Endothelial cell of umbilical vein (primary cell): ENCODE results near the gene HHATL.

ENCODE experiments used
- EZH2 ChIP-seq: IDR thresholded peaks from 2 replicates; pipeline ENCODE4 v1.6.1; 2012; ENCODE audit warnings: borderline replicate concordance, low read depth, mild to moderate bottlenecking, moderate library complexity, low read length, inconsistent platforms; ENCODE audit not compliant: severe bottlenecking
- FOS ChIP-seq: IDR thresholded peaks from 2 replicates; pipeline ENCODE4 v1.6.1; 2011; ENCODE audit warnings: mild to moderate bottlenecking, low read length, moderate library complexity, borderline replicate concordance; ENCODE audit not compliant: insufficient read depth
- GATA2 ChIP-seq: IDR thresholded peaks from 2 replicates; pipeline ENCODE4 v1.7.0; 2011; ENCODE audit warnings: low read depth, mild to moderate bottlenecking, moderate library complexity, mixed read lengths, low read length; ENCODE audit not compliant: insufficient read length, insufficient read depth
- JUN ChIP-seq: IDR thresholded peaks from 2 replicates; pipeline ENCODE4 v1.6.1; 2011; ENCODE audit warnings: borderline replicate concordance, low read depth; ENCODE audit not compliant: insufficient read length, insufficient read depth
- MYC ChIP-seq: IDR thresholded peaks from one replicate; pipeline ENCODE4 v1.6.1; 2011; ENCODE audit warnings: mild to moderate bottlenecking, low read depth, low read length
- POLR2A ChIP-seq: IDR thresholded peaks from 2 replicates; pipeline ENCODE4 v1.6.1; 2012; ENCODE audit warnings: low read depth, mild to moderate bottlenecking, control low read depth, low read length
- POLR2AphosphoS5 ChIP-seq: IDR thresholded peaks from 2 replicates; pipeline ENCODE4 v1.6.1; 2012; ENCODE audit warnings: low read depth, mild to moderate bottlenecking, control low read depth, low read length, moderate library complexity; ENCODE audit not compliant: insufficient read depth
- TF ChIP-seq, protein P1 (sequence below), 2 donors: IDR thresholded peaks; 1 replicate in 1 of 2; 2 replicates in 1 of 2; pipeline ENCODE4 v1.5.1; 2011; ENCODE audit warnings: low read length in 2 of 2, mild to moderate bottlenecking in 2 of 2, moderate library complexity in 2 of 2, control low read depth in 1 of 2, inconsistent platforms in 1 of 2, low read depth in 1 of 2; ENCODE audit not compliant: insufficient read depth in 1 of 2; ENCODE audit errors: extremely low read depth in 1 of 2
- TF ChIP-seq, protein P2 (sequence below): IDR thresholded peaks from 2 replicates; pipeline ENCODE4 v1.6.1; 2011; ENCODE audit not compliant: insufficient read depth, insufficient read length

DNA sequence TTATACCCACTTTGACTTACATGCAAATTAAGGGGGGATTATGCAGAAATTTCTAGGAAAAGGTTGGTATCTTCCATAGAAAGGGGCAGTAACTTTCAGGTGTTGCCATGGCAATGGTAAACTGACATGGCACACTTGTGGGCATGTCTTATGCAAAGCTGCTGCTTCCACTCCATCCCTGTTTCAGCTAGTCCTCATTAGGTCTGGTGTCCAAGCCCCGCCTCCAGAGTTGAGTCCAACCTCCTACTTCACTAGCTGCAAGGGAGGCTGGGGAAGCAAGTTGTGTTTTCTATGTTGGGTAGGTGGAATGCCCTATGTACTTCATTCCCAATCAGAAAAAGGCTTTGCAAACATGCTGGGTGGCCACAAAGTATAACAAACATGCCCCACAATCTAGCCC, 31.9 kb downstream of the HHATL start:
- TF ChIP-seq, protein P1, sequence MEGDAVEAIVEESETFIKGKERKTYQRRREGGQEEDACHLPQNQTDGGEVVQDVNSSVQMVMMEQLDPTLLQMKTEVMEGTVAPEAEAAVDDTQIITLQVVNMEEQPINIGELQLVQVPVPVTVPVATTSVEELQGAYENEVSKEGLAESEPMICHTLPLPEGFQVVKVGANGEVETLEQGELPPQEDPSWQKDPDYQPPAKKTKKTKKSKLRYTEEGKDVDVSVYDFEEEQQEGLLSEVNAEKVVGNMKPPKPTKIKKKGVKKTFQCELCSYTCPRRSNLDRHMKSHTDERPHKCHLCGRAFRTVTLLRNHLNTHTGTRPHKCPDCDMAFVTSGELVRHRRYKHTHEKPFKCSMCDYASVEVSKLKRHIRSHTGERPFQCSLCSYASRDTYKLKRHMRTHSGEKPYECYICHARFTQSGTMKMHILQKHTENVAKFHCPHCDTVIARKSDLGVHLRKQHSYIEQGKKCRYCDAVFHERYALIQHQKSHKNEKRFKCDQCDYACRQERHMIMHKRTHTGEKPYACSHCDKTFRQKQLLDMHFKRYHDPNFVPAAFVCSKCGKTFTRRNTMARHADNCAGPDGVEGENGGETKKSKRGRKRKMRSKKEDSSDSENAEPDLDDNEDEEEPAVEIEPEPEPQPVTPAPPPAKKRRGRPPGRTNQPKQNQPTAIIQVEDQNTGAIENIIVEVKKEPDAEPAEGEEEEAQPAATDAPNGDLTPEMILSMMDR (IDR thresholded peaks at IDR 0.05; ENCODE audit: extremely low read depth in 1 of 2, insufficient read depth in 1 of 2, low read depth in 1 of 2, low read length in 2 of 2): no peak
- TF ChIP-seq POLR2A (no peak), JUN (no peak), POLR2AphosphoS5 (no peak), EZH2 (no peak), GATA2 (no peak), FOS (no peak), MYC (no peak)
- TF ChIP-seq, protein P2, sequence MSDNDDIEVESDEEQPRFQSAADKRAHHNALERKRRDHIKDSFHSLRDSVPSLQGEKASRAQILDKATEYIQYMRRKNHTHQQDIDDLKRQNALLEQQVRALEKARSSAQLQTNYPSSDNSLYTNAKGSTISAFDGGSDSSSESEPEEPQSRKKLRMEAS: no peak
